ENCODE results near the gene RNF112. TPM values are rescaled to one million over a fixed set of nuclear protein-coding genes. Genes with fewer than 3 reads are reported as not detected.

RNF112 gene
- total and polyA plus RNA-seq, 2 of the 13 experiments (the other 11 are each of a cell fraction or from before 2014, with no cell fraction given), result 0.05 TPM; not detected in 1

GRCh38 chr17:19449656-19450055 is 38.6 kb downstream of the RNF112 start:
- no peak overlapping the region for H2AFZ ChIP-seq (ENCODE audit: low read length)
- H3K27ac ChIP-seq (ENCODE audit: extremely low read length, insufficient read depth, low read length), result no peak overlapping the region
- H3K4me3 ChIP-seq (replicated peaks in 1 of 3; ENCODE audit: insufficient read depth in 1 of 3, low read depth in 2 of 3, low read length in 3 of 3), result no peak overlapping the region
- no peaks in the 10 kb centered on the region for H3K36me3 ChIP-seq (replicated peaks in 1 of 2; ENCODE audit: control insufficient read depth in 1 of 2, insufficient read depth in 2 of 2, low read length in 2 of 2)
- H3K4me1 ChIP-seq (ENCODE audit: insufficient read depth, low read length), result peaks cover 16% of the 10 kb centered on the region
- WGBS (ENCODE audit: low lambda C conversion rate), result 29% methylated on average over 4 of the region's 4 CpGs
- ATAC-seq (no peak), FAIRE-seq (no peak), DNase-seq (ENCODE audit: low spot score) (no peak)
- ChIA-PET POLR2A (no interaction called here), CTCF (ENCODE audit: low intra/inter-chr PET ratio, low total read pairs) (no interaction called here)
- no peaks in the 10 kb centered on the region for H4K20me1 ChIP-seq (ENCODE audit: insufficient read depth, low read length)
- no peak overlapping the region for H3K9ac ChIP-seq (ENCODE audit: insufficient read depth, low read depth, low read length)
- intact Hi-C loops (cut with micrococcal nuclease; ENCODE audit: unreplicated experiment) (loop anchor here (5.0 kb wide), 1 partner anchor 132 kb away; no protein-coding TSS in a partner anchor), in situ Hi-C loops (cut with HindIII; ENCODE audit: extremely low pct_ligation_motif_present, low pct_unique_long_range_greater_than_20kb) (loop anchor here (5.0 kb wide), 1 partner anchor 87 kb away; the partner anchor contains the start of gene B9D1)
- peaks cover 2 to 13% of the 10 kb centered on the region in 2 experiments; a peak in 3 of 5 replicates for H3K27me3 ChIP-seq (ENCODE audit: control insufficient read depth in 1 of 2, insufficient read depth in 2 of 2, low read length in 2 of 2)
- H3K4me2 ChIP-seq (ENCODE audit: low read depth, low read length), result no peak overlapping the region
- 0 out of 2 replicates have a peak, but pooled peaks cover 4% of the 10 kb centered on the region for H3K9me3 ChIP-seq (ENCODE audit: low read length)
- no peaks in the 10 kb centered on the region for H3K79me2 ChIP-seq (ENCODE audit: insufficient read depth, low read length)
- BruUV-seq (replicated peaks), result no TSS peak
- TF ChIP-seq ZNF550 (CRISPR knock-in tag; IDR thresholded peaks at IDR 0.05; ENCODE audit: borderline replicate concordance) (no peak), ZNF770 (CRISPR knock-in tag; IDR thresholded peaks at IDR 0.05) (no peak), FOXP1 (IDR thresholded peaks at IDR 0.05) (no peak), FOXP1 (CRISPR knock-in tag; IDR thresholded peaks at IDR 0.05) (no peak), FOXP4 (CRISPR knock-in tag; IDR thresholded peaks at IDR 0.05) (no peak), NFKB2 (CRISPR knock-in tag; IDR thresholded peaks at IDR 0.05; ENCODE audit: borderline replicate concordance) (no peak), TARDBP (CRISPR knock-in tag; IDR thresholded peaks at IDR 0.05) (no peak), ZNF609 (CRISPR knock-in tag; IDR thresholded peaks at IDR 0.05; ENCODE audit: borderline replicate concordance) (no peak), CHD4 (IDR thresholded peaks at IDR 0.05; ENCODE audit: borderline replicate concordance, low read length) (no peak), ZNF143 (CRISPR knock-in tag; IDR thresholded peaks at IDR 0.05) (no peak), SIX1 (CRISPR knock-in tag; IDR thresholded peaks at IDR 0.05; ENCODE audit: borderline replicate concordance) (no peak), DNMT3B (CRISPR knock-in tag; conservative IDR thresholded peaks at IDR 0.05) (no peak), ZNF383 (CRISPR knock-in tag; IDR thresholded peaks at IDR 0.05; ENCODE audit: borderline replicate concordance) (no peak)

All from HepG2 (cell line).